Inflammatory macrophage treated with lipopolysaccharide for 4 hours (primary cell): ENCODE data around the gene GZF1.
"Not testable (repeated sequence)": the region's sequence is repeated elsewhere in the genome, so short reads cannot be mapped to it uniquely, and the experiment has no call there.

Experiments used
- DNase-seq: peaks from one replicate; pipeline ENCODE4 v3.0.0-alpha.2; 2020

GZF1 gene

DNA sequence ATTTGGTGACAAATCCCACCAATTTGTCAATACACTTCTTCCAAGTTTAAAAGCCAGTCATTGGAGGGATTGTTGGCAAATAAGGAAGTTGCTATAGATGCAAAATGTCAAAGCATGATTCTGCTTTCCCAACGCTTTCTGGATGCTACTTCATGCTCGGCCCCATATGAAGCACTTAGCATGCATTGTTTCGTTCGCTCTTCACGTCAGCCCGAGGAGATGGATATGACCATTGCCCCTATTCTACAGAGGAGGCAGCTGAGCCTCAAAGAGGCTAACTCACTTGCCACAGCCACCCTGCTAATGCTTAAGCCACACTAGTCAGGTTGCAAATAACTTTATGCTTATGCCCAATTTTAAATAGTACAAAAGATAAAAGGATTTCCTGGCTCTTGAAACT is 14.2 kb upstream of the GZF1 start:
- DNase-seq: peak; percentile 42

DNA sequence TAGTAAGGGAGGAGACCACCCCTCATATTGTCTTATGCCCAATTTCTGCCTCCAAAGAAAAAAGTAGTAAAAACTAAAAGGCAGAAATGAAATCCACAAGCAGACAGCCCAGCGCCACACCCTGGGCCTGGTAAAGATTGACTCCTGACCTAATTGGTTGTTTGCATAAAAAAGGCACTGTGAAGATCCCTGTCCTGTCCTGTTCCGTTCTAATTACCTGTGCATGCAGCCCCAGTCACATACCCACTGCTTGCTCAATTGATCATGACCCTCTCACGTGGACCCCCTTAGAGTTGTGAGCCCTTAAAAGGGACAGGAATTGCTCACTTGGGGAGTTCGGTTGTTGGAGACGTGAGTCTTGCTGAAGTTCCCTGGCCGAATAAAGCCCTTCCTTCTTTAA is 13.5 kb upstream of the GZF1 start:
- DNase-seq: not testable (repeated sequence)

GRCh38 chr20:23349338-23350195 is 12.4 kb upstream of the GZF1 start:
- peak; percentile 38 for DNase-seq

GRCh38 chr20:23350196-23350903 is 11.6 kb upstream of the GZF1 start, which contains the start of gene NXT1:
TSS of gene NXT1 (plus strand) at chr20:23350791. CDS start at chr20:23354042, 3,251 bp downstream.
- peak; percentile 98 for DNase-seq

DNA sequence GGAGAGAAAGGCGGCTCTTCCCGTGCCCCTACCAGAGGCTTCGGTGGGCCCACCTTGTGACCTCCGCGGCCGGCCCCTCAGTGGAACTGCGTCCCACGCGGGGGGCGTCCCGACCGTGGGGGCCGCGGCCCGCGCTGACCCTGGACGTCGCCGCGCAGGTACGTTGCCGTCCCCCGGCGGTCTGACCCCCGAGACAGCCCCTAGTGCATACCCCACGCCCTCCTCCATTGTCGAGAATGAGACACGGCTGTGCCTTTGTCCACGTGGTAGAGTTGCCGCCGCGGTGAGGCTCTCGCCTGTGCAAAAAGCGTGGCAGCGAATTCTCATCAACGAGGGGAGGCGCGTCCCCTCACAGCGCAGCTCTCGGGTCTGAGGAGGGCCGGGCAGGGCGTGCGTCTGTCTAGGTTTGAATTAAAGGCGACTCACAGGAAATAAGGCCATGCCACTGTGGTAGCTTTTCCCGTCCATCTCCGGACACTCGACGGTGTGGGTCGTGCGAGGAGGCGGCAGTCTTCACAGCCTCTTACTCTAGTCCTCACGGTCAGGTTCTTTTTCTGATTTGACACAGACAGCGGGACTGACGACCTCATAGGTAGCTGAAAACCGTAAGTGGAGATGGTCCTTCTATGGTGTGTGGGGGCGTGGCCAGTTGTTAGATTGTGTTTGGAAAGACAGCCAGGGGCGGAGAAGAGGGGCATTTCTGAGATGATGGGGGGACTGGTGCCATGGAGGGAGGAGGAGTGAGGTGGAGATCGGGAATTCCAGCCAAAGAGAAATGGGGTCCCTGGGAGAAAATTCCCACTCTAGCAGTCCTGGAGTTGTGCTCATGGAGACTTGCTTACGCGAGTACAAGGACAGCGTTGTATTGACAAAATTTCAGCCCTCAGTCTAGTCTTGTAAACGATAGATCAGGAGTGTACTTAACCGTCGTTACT is 10.8 kb upstream of the GZF1 start:
- peak; percentile 21 for DNase-seq

DNA sequence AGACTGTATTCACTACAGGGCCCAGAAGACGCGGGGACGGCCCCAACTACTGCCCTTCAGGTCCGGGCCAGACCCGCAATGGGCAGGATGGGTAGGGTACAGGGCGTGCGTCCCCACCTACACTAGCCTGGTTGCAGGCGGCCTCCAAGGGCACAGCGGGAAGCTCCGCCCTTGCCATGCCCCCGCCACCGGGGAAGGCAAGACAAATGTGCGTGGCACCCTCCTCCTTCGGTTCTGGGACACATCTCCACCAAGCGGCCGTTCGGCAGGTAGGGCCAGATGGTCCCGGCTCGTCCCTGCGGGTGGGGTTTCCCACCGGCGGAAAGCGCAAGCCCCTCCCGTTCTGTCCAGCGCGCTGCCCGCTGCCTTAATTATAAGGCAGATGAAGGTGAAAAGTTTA is 5.8 kb upstream of the GZF1 start:
- no peak for DNase-seq

GRCh38 chr20:23357767-23358562 is 4.0 kb upstream of the GZF1 start:
- DNase-seq: peak; percentile 100

GRCh38 chr20:23358563-23358906 is 3.4 kb upstream of the GZF1 start:
- no peak for DNase-seq

GRCh38 chr20:23358923-23359593 is 2.9 kb upstream of the GZF1 start:
- DNase-seq: no peak

DNA sequence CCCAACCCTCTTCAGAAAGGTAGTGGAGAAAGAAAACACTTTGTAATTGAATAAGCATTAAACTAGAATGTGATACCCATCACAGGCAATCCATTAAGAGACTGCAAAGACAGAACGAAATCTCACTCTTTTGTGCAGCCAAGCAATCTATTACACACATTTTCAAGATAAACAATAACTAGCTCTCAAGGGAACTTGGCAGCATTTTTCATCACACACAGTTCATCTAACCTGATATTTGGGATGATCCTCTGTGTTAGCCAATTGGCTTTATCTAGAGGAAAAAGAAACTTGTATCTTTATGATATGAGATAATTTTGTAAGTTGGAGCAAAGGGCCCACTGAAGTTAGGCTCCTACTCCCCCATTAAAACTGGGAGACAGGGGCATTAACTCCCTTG is 1.5 kb upstream of the GZF1 start:
- DNase-seq: no peak

DNA sequence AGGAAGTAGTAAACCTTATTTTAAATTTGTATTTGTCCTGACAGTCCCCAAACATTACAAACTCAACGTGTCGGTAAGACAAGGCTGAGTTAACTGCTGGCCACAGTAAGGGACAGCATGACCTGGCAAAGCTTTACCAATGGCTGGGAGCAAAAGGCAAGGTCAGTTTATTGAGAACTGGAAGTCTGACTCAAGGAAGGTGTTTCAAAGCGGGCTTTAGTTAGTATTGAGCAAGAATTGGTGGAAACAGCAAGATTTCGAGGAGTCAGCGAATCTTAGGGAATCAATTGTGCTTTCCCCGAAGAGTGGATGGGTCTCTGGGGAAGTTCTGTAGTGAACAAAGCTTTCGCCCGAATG is 885 bp upstream of the GZF1 start:
- DNase-seq: peak; percentile 60

DNA sequence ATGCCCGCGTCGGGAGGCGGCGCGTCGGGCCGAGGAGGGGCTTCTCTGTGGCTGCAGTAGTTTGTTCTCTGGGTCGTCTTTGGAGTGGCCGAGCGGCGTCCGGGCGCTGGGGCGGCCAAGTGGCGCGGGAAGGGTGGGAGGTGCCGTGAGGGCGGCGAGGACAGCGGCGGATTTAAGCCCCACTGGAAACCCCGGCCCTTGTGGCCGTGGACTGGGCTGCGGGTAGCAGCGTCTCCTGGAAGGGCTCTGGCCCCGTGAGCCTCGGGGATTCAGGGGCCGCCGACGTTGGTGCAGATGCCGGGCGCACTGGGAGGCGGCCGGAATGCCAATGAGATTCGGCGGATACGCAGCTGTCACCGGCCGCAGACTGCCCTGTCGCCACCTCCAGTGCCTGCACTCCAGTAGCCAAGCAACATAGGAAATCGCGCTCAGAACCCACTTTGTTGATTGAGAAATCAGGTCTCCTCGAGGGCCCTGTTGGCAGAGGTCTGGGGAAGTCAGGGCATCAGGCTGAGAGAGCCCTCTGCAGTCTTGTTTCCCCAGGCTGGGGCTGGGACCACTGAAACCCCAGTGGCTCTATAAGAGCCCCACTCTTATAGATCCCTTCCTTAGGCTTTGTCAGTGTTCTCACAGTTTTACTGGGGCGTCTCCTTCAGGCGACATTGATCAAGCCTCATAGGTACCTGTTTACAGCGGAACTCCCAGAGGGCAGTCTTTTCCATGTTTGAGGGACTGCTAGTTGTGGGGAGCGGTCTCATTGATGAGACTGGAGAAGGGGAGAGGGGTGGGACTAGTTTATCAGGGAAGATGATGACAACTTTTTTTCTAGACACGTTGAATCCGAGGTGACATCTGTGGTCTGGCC is 642 bp downstream of the GZF1 start:
- DNase-seq: peak; percentile 48

DNA sequence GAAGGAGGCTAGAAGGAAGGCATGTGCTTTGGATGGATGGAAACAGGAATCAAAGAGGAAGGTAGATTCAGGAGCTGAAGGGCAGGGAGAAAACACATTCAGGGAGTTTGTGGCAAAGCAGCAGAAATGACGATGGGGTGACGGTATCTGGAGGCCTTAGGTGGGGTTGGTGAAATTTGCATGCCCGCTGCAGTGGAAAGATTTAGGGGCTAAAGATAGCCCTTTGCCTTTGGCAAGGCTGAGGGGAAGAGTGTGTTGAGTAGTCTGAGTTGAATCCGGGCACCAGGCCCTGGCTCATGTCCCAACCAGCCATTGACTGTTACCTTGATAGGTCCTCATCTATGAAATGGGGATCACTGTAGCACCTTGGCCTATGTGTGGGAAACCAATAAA is 1.3 kb downstream of the GZF1 start:
- DNase-seq: no peak

- no peak for DNase-seq
These were observed 3.6 kb downstream of the GZF1 start for GRCh38 chr20:23365390-23366165.

- DNase-seq: peak; percentile 84
These were observed 4.4 kb downstream of the GZF1 start for GRCh38 chr20:23366384-23366783.

GRCh38 chr20:23367770-23368169 is 5.8 kb downstream of the GZF1 start:
- peak; percentile 27 for DNase-seq

GRCh38 chr20:23368316-23369071 is 6.5 kb downstream of the GZF1 start:
- no peak for DNase-seq

DNA sequence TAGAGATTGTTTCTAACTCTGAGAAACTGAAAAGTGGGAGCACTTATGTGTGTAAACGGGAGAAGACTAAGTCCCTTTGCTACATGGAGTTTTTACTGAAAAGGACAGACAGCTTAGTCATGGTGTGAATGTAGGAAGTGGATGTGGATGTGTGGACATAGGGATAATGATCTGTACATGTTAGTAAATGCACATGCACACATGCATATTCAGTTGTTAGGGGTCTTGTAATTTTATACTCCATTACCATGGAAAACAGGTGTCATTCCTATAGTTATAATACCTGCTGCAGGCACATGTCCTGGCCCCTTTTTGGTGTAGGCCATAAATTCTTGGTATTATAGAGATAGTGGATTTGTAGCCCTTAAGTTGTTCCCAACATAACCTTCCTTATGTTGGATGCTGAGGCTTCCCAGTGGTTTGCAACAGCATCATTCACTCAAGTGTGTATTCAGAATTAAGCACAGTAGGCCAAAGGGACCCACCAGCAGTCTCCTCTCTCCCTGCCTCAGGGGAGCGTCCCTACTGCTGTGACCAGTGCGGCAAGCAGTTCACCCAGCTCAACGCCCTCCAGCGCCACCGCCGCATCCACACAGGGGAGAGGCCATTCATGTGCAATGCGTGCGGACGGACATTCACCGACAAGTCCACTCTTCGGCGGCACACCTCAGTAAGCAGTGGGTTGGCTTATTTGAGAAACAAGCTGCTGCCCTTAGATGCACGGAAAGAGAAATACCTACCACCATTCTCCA is 7.3 kb downstream of the GZF1 start:
- DNase-seq: no peak
